GM12892 (cell line): Measurements from ENCODE around the gene FTL.

ENCODE experiments used
- POLR2A ChIP-seq: IDR thresholded peaks from 2 replicates; pipeline ENCODE4 v1.6.1; 2011; ENCODE audit warnings: low read depth, low read length, control low read depth
- POLR2AphosphoS5 ChIP-seq: IDR thresholded peaks from 2 replicates; pipeline ENCODE4 v1.6.1; 2011; ENCODE audit warnings: low read depth, low read length, control low read depth
- TAF1 ChIP-seq: IDR thresholded peaks from 2 replicates; pipeline ENCODE4 v1.6.1; 2011; ENCODE audit warnings: low read depth, mild to moderate bottlenecking, control low read depth, low read length, borderline replicate concordance

DNA sequence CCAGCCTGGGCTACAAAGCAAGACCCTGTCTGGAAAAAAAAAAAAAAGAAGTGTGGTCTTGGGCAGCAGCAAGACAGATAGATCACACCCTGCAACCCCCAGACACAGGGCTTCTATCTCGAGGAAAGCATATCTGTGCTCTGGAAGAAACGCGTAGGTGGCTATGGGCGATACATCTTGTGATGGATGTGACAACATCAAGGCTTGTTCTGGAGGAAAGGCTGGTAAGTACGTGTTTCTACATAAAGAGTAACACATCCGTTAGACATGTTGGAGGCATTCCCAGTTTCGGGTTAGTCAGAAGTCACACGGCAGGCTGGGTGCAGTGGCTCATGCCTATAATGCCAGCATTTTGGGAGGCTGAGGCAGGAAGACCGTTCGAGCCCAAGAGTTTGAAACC lies 38.2 kb upstream of the FTL start:
- TF ChIP-seq POLR2A (0 out of 2 replicates have a peak, but pooled peaks have one; percentile 22), POLR2AphosphoS5 (no peak), TAF1 (no peak)
